ENCODE measurements around the gene ZBTB9.
"Not testable (repeated sequence)": the region's sequence is repeated elsewhere in the genome, so short reads cannot be mapped to it uniquely, and the experiment has no call there.

GRCh38 chr6:33482620-33483019 is 28.2 kb downstream of the ZBTB9 start:
- not testable (repeated sequence) for TF ChIP-seq CTCF, POLR2A (IDR thresholded peaks at IDR 0.05)

Measured in uterus (tissue), 2 donors.